ENCODE results near the gene ALDH7A1.

ALDH7A1 gene

DNA sequence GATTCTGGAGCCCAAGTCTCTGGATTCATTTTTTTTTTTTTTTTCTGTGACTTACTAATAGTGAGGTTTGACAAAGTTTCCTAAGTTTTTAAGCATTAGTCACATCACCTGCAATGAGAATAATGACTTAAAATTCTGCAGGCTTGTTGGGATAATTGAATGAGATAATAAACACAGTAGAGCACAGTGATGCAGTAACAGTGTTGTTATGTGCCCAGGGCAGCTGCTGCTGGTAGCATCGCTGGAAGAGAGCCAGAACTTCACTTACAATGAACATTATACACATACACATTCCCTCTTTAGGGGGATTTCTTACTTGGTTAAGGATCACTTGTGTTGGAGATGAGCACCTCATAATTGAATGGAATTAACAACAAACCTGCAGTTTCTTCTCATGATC is 78.9 kb downstream of the ALDH7A1 start:
- H3K4me1 Mint-ChIP-seq (ENCODE audit: low read depth), result no peaks in the 10 kb centered on the region
- DNase-seq (ENCODE audit: low spot score), result no peak
- no peak overlapping the region for H3K4me3 Mint-ChIP-seq
- no peaks in the 10 kb centered on the region for H3K9me3 Mint-ChIP-seq
- H3K27ac Mint-ChIP-seq, result no peak overlapping the region
- H3K27me3 Mint-ChIP-seq (ENCODE audit: low read depth), result peaks cover 8% of the 10 kb centered on the region
- no peaks in the 10 kb centered on the region for H3K36me3 Mint-ChIP-seq (ENCODE audit: low read depth)

DNA sequence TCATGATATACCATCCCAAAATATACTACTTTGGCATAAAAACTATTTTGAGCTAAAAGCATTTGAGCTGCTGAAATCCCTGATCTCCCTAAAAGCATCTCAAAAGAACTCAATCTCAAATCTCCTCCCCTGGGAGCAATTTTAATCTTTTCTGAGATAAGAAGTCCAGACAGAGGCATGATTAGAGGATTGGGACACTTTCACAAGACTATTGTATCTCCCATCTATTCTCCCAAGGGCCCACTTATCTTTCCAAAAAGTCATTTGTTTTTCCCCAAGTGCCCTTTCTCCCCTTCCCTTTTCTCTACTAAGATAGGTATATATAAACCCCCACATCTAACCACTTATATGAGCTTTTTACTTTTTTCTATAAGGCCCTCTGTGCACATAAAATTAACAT is 79.7 kb downstream of the ALDH7A1 start:
- Mint-ChIP-seq H3K4me1 (ENCODE audit: low read depth) (peaks cover 2% of the 10 kb centered on the region), H3K27me3 (ENCODE audit: low read depth) (peaks cover 8% of the 10 kb centered on the region), H3K4me3 (no peak overlapping the region), H3K9me3 (no peaks in the 10 kb centered on the region), H3K36me3 (ENCODE audit: low read depth) (no peaks in the 10 kb centered on the region), H3K27ac (no peak overlapping the region)
- DNase-seq (ENCODE audit: low spot score), result no peak

DNA sequence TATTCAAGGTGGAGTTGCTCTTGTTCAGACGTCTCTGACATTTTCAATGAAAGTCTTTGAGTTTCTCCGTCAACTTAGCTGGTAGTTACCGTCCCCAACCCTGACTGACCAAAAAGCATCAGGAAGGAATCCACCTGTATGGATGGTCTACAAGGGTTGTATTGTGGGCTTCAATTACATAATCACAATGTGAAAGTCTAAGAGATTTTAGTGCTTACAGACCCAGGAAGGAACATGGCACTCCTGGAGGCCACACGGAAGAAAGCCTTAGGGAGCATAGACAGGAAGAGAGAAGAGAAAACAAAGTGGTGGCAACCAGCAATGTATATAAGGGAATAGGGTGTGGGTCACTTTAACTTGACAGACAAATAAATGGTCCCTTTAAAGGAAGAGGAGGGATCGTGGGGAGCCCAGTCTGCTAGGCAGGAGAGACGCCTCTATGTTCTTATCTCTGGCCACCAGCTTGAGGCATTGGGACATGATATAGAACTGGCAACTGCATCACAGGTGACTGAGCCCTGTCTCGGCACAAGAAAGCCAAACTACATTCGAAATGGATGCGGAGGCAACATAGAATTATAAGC is 80.4 kb downstream of the ALDH7A1 start:
- peaks cover 6% of the 10 kb centered on the region for H3K27me3 Mint-ChIP-seq (ENCODE audit: low read depth)
- no peak overlapping the region for H3K27ac Mint-ChIP-seq
- no peaks in the 10 kb centered on the region for H3K9me3 Mint-ChIP-seq
- no peak for DNase-seq (ENCODE audit: low spot score)
- no peaks in the 10 kb centered on the region for H3K36me3 Mint-ChIP-seq (ENCODE audit: low read depth)
- H3K4me1 Mint-ChIP-seq (ENCODE audit: low read depth), result peaks cover 3% of the 10 kb centered on the region
- H3K4me3 Mint-ChIP-seq, result no peak overlapping the region

DNA sequence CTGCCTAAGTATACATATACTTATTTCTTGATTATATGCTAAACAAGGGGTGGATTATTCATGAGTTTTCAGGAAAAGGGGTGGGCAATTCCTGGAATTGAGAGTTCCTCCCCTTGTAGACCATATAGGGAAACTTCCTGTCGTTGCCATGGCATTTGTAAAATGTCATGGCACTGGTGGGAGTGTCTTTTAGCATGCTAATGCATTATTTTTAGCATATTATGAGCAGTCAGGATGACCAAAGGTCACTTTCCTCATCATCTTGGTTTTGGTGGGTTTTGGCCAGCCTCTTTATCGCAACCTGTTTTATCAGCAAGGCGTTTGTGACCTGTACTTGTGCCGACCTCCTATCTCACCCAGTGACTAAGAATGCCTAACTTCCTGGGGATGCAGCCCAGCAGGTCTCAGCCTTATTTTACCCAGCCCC is 80.9 kb downstream of the ALDH7A1 start:
- no peaks in the 10 kb centered on the region for H3K36me3 Mint-ChIP-seq (ENCODE audit: low read depth)
- H3K27ac Mint-ChIP-seq, result no peak overlapping the region
- H3K4me1 Mint-ChIP-seq (ENCODE audit: low read depth), result peaks cover 3% of the 10 kb centered on the region
- no peak overlapping the region for H3K4me3 Mint-ChIP-seq
- no peak for DNase-seq (ENCODE audit: low spot score)
- no peaks in the 10 kb centered on the region for H3K9me3 Mint-ChIP-seq
- peaks cover 4% of the 10 kb centered on the region for H3K27me3 Mint-ChIP-seq (ENCODE audit: low read depth)

DNA sequence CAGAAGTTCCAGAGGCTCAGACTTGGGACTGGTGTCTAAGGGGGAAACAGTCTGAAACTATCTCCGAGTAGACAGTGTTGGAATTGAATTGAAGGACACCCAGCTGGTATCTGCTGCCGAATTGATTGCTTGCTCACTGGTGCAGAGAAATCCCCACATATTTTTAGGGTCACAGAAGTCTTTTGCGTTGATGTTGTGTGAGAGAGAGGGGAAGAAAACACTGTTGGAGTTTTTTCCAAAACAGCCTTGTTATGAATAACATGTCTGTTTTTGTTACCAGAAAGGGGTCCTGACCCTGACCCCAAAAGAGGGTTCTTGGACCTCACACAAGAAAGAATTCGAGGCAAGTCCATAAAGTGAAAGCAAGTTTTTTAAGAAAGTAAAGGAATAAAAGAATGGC is 81.3 kb downstream of the ALDH7A1 start:
- H3K4me3 Mint-ChIP-seq, result no peak overlapping the region
- DNase-seq (ENCODE audit: low spot score), result no peak
- peaks cover 3% of the 10 kb centered on the region for H3K9me3 Mint-ChIP-seq
- peaks cover 7% of the 10 kb centered on the region for H3K4me1 Mint-ChIP-seq (ENCODE audit: low read depth)
- no peak overlapping the region for H3K27ac Mint-ChIP-seq
- peaks cover 4% of the 10 kb centered on the region for H3K27me3 Mint-ChIP-seq (ENCODE audit: low read depth)
- no peaks in the 10 kb centered on the region for H3K36me3 Mint-ChIP-seq (ENCODE audit: low read depth)

DNA sequence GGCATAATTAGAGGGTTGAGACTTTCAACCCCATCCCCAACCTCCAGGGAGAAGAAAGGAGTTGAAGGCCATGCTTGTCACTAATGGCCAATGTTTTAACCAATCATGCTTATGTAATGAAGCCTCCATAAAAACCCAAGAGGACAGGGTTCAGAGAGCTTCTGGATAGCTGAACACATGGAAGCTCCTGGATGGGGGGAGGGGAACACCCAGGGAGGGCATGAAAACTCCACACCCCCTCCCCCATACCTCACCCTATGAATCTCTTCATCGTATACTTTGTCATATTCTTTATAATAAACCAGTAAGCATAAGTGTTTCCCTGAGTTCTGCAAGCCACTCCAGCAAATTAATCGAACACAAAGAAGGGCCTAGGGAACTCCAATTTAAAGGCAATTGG is 81.7 kb downstream of the ALDH7A1 start:
- DNase-seq (ENCODE audit: low spot score), result no peak
- peaks cover 4% of the 10 kb centered on the region for H3K27me3 Mint-ChIP-seq (ENCODE audit: low read depth)
- no peaks in the 10 kb centered on the region for H3K36me3 Mint-ChIP-seq (ENCODE audit: low read depth)
- peaks cover 3% of the 10 kb centered on the region for H3K9me3 Mint-ChIP-seq
- H3K4me1 Mint-ChIP-seq (ENCODE audit: low read depth), result peaks cover 10% of the 10 kb centered on the region
- H3K4me3 Mint-ChIP-seq, result no peak overlapping the region
- no peak overlapping the region for H3K27ac Mint-ChIP-seq

DNA sequence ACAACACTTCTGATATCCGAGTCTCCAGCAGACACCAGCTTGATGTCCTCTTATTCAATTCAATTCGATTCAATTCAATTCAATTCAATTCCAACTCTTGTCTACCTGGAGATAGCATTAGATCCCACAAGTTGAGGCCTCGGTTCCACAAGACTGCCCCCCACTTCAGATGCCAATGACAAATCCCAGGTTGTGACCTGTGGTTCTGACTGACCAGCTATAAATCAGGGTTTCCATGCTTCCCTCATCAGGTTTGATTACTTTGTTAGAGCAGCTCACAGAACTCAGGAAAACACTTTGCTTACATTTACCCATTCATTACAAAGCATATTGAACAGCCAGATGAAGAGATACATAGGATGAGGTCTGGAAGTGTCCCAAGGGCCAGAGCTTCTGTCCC is 82.6 kb downstream of the ALDH7A1 start:
- Mint-ChIP-seq H3K4me1 (ENCODE audit: low read depth) (peaks cover 10% of the 10 kb centered on the region), H3K4me3 (no peak overlapping the region), H3K36me3 (ENCODE audit: low read depth) (no peaks in the 10 kb centered on the region), H3K27me3 (ENCODE audit: low read depth) (peaks cover 4% of the 10 kb centered on the region), H3K27ac (no peak overlapping the region), H3K9me3 (peaks cover 3% of the 10 kb centered on the region)
- DNase-seq (ENCODE audit: low spot score), result no peak

DNA sequence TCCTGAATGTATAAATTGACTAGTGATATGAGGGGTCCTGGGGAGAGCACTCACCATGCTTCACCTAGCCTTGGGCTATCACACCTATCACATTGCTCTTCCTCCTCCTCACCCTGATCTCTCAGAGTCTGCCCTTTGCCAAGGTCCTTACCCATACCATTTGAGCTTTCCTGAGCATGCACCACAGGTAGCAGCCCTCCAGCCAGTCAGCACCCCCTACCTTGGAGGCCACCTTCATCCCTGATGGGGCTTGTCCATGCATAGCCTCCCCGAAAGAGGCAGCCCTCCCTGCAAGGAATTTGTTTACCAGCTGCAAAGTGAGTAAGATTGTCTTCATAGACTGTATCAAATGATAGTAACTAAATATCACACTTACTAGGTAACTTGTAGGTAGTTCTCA is 83.1 kb downstream of the ALDH7A1 start:
- Mint-ChIP-seq H3K4me3 (no peak overlapping the region), H3K27me3 (ENCODE audit: low read depth) (peaks cover 4% of the 10 kb centered on the region), H3K4me1 (ENCODE audit: low read depth) (peaks cover 12% of the 10 kb centered on the region), H3K27ac (no peak overlapping the region), H3K36me3 (ENCODE audit: low read depth) (no peaks in the 10 kb centered on the region), H3K9me3 (peaks cover 5% of the 10 kb centered on the region)
- DNase-seq (ENCODE audit: low spot score), result no peak

DNA sequence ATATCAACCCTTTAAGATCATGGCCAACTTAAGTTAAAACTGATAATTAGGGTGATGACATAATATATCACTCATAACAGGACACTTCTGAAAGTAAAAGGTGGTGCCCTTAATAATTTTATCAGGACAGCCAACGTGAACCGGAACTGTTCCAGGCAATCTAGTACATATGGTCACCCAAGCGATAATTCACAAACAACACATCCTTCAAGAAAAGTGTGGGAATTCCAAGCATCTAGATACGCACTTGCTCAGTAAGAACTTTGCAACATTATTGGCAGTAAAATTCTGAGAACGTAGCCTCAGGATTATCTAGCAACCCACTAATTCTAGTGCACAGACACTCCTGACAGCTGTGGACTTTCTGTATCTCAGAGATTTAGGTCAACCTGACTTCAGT is 85.7 kb downstream of the ALDH7A1 start:
- Mint-ChIP-seq H3K4me1 (ENCODE audit: low read depth) (peaks cover 12% of the 10 kb centered on the region), H3K27me3 (ENCODE audit: low read depth) (no peaks in the 10 kb centered on the region), H3K9me3 (peaks cover 6% of the 10 kb centered on the region), H3K27ac (no peak overlapping the region), H3K36me3 (ENCODE audit: low read depth) (no peaks in the 10 kb centered on the region), H3K4me3 (no peak overlapping the region)
- DNase-seq (ENCODE audit: low spot score), result no peak

DNA sequence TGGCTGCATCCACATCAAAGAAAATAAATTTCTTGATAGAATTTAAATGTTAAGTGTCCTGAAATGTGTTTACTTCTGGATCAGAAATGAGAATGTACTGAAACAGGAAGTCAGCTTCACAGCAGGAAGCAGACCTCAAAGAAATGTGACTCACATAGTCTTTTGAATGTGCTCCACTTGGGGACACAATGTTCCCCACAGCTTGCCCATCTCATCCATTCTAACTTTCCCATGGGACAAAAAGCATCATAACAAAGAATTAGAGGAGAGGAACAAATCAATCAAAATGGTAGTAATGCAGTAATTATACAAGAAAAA is 86.1 kb downstream of the ALDH7A1 start:
- DNase-seq (ENCODE audit: low spot score), result no peak
- Mint-ChIP-seq H3K4me3 (peak overlapping the region; percentile 60), H3K27ac (peak overlapping the region; percentile 27)

DNA sequence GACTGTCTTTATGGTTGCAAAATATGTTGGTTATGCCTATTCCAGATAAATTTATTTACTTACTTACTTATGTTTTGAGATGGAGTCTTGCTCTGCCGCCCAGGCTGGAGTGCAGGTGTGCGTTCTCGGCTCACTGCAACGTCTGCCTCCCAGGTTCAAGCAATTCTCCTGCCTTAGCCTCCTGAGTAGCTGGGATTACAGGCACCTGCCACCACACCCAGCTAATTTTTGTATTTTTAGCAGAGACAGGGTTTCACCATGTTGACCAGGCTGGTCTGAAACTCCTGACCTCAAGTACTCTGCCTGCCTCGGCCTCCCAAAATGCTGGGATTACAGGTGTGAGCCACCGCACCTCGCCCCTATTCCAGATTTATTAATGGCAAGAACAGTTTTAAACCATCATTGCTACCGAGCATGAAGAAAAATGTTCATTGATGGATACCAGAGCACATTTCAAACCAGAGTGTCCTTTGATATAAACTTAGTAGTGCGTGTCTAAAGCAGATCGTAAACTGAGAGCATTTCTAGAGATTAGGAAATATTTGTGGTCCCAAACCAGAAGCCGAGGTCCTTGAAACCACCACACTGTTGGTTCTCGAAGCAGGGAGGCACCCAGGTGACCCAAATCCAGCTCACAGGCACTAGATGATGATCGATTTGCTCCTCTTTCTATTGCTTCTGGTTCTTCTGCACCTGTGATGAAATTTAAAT is 86.6 kb downstream of the ALDH7A1 start:
- H3K9me3 Mint-ChIP-seq, result peaks cover 6% of the 10 kb centered on the region
- peak overlapping the region; percentile 60 for H3K4me3 Mint-ChIP-seq
- H3K27me3 Mint-ChIP-seq (ENCODE audit: low read depth), result no peaks in the 10 kb centered on the region
- peak overlapping the region; percentile 27 for H3K27ac Mint-ChIP-seq
- H3K36me3 Mint-ChIP-seq (ENCODE audit: low read depth), result no peaks in the 10 kb centered on the region
- H3K4me1 Mint-ChIP-seq (ENCODE audit: low read depth), result peaks cover 12% of the 10 kb centered on the region
- DNase-seq (ENCODE audit: low spot score), result no peak

More for the DNA sequence above, 86.1 kb downstream of the ALDH7A1 start:
- Mint-ChIP-seq H3K9me3 (peaks cover 6% of the 10 kb centered on the region), H3K36me3 (ENCODE audit: low read depth) (no peaks in the 10 kb centered on the region), H3K27me3 (ENCODE audit: low read depth) (no peaks in the 10 kb centered on the region), H3K4me1 (ENCODE audit: low read depth) (peaks cover 12% of the 10 kb centered on the region)

DNA sequence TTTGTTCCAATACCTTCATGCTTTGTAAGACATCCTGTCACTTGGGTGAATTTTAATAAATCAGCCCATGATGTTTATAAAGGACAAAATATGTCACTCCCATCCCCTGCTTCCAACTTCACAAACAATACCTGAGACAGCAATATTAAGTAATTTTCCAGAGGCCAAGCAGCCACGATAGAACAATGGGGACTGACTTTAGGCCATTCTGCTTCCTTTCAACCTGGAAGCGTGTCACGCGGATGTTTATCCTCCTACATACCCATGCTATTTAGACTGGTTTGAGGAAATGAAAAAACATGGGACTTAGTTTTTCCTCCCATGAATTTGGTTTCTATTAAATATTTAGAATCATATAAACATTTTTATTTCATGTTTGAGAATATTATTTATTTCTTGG is 88.9 kb downstream of the ALDH7A1 start:
- no peak for DNase-seq (ENCODE audit: low spot score)
- H3K9me3 Mint-ChIP-seq, result peaks cover 6% of the 10 kb centered on the region
- H3K36me3 Mint-ChIP-seq (ENCODE audit: low read depth), result no peaks in the 10 kb centered on the region
- H3K4me1 Mint-ChIP-seq (ENCODE audit: low read depth), result peaks cover 12% of the 10 kb centered on the region
- H3K27me3 Mint-ChIP-seq (ENCODE audit: low read depth), result no peaks in the 10 kb centered on the region
- H3K4me3 Mint-ChIP-seq, result no peak overlapping the region
- no peak overlapping the region for H3K27ac Mint-ChIP-seq

DNA sequence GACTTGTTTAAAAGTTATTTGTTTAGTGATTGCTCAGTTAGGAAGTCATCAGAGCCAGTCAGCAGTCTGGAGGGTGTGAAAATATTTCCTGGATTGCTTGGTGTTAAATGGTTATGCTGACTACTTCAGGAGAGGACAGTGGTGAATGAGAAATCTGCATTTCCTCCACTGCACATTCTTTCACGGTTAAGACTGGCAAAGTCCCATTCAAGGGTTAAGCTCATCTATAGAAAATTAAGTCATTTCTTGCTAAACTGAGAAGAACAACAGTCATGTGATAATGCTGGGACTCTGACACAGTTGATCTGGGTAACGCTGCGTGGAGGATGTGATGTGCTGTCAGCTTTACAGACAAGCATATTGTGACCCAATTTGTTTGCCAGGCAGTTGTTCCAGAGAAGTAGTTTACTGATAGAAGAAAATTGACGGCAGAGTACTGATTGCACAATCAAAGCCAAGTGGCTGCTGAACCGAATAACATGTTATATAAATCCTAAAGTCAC is 91.4 kb downstream of the ALDH7A1 start:
- DNase-seq (ENCODE audit: low spot score), result no peak
- Mint-ChIP-seq H3K27ac (no peak overlapping the region), H3K9me3 (peaks cover 3% of the 10 kb centered on the region), H3K27me3 (ENCODE audit: low read depth) (no peaks in the 10 kb centered on the region), H3K4me1 (ENCODE audit: low read depth) (peaks cover 7% of the 10 kb centered on the region), H3K4me3 (no peak overlapping the region), H3K36me3 (ENCODE audit: low read depth) (no peaks in the 10 kb centered on the region)

DNA sequence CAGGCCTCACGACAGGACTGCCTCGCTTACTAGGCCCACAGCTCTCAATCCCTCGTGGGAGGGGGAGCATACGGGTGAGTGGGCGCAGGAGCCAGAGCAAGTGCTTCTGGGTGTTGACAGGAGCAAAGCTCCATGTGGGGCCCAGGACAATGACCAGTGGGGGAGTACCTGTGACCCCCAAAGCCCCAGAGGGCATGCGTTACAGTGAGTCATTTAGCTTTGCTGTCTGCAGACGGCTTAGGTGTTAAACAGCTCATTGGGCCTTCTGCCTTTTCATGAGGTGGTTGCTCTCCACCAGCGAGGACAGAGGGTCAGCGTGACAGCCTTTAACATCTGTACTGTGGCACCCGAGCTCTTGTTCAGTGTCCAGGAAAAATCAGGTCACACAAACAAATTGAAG is 93.6 kb downstream of the ALDH7A1 start:
- Mint-ChIP-seq H3K9me3 (no peaks in the 10 kb centered on the region), H3K27me3 (ENCODE audit: low read depth) (no peaks in the 10 kb centered on the region), H3K27ac (no peak overlapping the region), H3K4me1 (ENCODE audit: low read depth) (peaks cover 4% of the 10 kb centered on the region), H3K4me3 (no peak overlapping the region), H3K36me3 (ENCODE audit: low read depth) (no peaks in the 10 kb centered on the region)
- DNase-seq (ENCODE audit: low spot score), result no peak
